SJSA1 (cell line): ENCODE measurements around the gene PRELID1. TPM values are rescaled to one million over a fixed set of nuclear protein-coding genes. Genes with fewer than 3 reads are reported as not detected.
"Not testable (repeated sequence)": the region's sequence is repeated elsewhere in the genome, so short reads cannot be mapped to it uniquely, and the experiment has no call there.

Source experiments
- DNase-seq, 2 experiments: peaks; one replicate each; pipeline ENCODE4 v3.0.0-alpha.2; 2015 to 2020; ENCODE audit warnings: low spot score in 2 of 2, low read depth in 1 of 2
- H3K27ac ChIP-seq: fragments of 250-450 bp; sonication (Bioruptor Pico); 2 replicates; pipeline ENCODE4 v1.5.1; 2020; ENCODE audit warnings: mild to moderate bottlenecking, moderate library complexity
- H3K27me3 ChIP-seq: fragments of 250-450 bp; sonication (Bioruptor Pico); replicated peaks from 2 replicates; pipeline ENCODE4 v1.5.1; 2020; ENCODE audit warnings: mild to moderate bottlenecking, moderate library complexity
- H3K36me3 ChIP-seq: fragments of 250-450 bp; sonication (Bioruptor Pico); 2 replicates; pipeline ENCODE4 v1.5.1; 2020; ENCODE audit warnings: mild to moderate bottlenecking
- H3K4me1 ChIP-seq: fragments of 250-450 bp; sonication (Bioruptor Pico); replicated peaks from 2 replicates; pipeline ENCODE4 v1.6.1; 2021; ENCODE audit warnings: mild to moderate bottlenecking
- H3K4me3 ChIP-seq: fragments of 250-450 bp; sonication (Bioruptor Pico); 2 replicates; pipeline ENCODE4 v1.5.1; 2020; ENCODE audit warnings: mild to moderate bottlenecking
- H3K9me3 ChIP-seq: fragments of 250-450 bp; sonication (Bioruptor Pico); replicated peaks from 2 replicates; pipeline ENCODE4 v1.5.1; 2020; ENCODE audit warnings: mild to moderate bottlenecking
- total RNA-seq: library from RNA; depleted of rRNA; stranded (reverse); fragments of >200 nt; shearing (Covaris generic); gene quantifications from 2 replicates; pipeline ENCODE4 v1.2.3, GENCODE V29; 2014

The PRELID1 gene
- total RNA-seq, 1 experiment from 2014 or later: 456 TPM

- peaks cover 49% of the 10 kb centered on the region for H3K4me1 ChIP-seq
- peak overlapping the region; percentile 78 for H3K4me3 ChIP-seq
- peak in 1 of 2 experiments; percentile 54 for DNase-seq
- H3K36me3 ChIP-seq: peaks cover 92% of the 10 kb centered on the region
- H3K27ac ChIP-seq: no peak overlapping the region
- H3K27me3 ChIP-seq: no peaks in the 10 kb centered on the region
- no peaks in the 10 kb centered on the region for H3K9me3 ChIP-seq
These were observed 957 bp downstream of the PRELID1 start for GRCh38 chr5:177304392-177305119.

GRCh38 chr5:177306103-177306640, 2.6 kb downstream of the PRELID1 start:
- H3K4me3 ChIP-seq, H3K27ac ChIP-seq, DNase-seq, H3K9me3 ChIP-seq, H3K27me3 ChIP-seq: not testable (repeated sequence)
- H3K4me1 ChIP-seq: peaks cover 52% of the 10 kb centered on the region
- H3K36me3 ChIP-seq: peaks cover 94% of the 10 kb centered on the region

GRCh38 chr5:177306674-177307543, 3.3 kb downstream of the PRELID1 start:
- H3K4me1 ChIP-seq: peaks cover 44% of the 10 kb centered on the region
- no peak overlapping the region for H3K4me3 ChIP-seq
- peaks cover 91% of the 10 kb centered on the region for H3K36me3 ChIP-seq
- H3K27ac ChIP-seq: no peak overlapping the region
- no peak for DNase-seq
- no peaks in the 10 kb centered on the region for H3K27me3 ChIP-seq
- no peaks in the 10 kb centered on the region for H3K9me3 ChIP-seq

GRCh38 chr5:177307544-177308363, 4.2 kb downstream of the PRELID1 start:
- peak in 1 of 2 experiments; percentile 52 for DNase-seq
- no peak overlapping the region for H3K4me3 ChIP-seq
- no peaks in the 10 kb centered on the region for H3K9me3 ChIP-seq
- H3K27ac ChIP-seq: no peak overlapping the region
- H3K27me3 ChIP-seq: no peaks in the 10 kb centered on the region
- peaks cover 40% of the 10 kb centered on the region for H3K4me1 ChIP-seq
- peaks cover 82% of the 10 kb centered on the region for H3K36me3 ChIP-seq

GRCh38 chr5:177308740-177309139, 5.1 kb downstream of the PRELID1 start:
- no peak for DNase-seq
- Histone ChIP-seq H3K27ac (no peak overlapping the region), H3K36me3 (peaks cover 76% of the 10 kb centered on the region), H3K4me3 (no peak overlapping the region), H3K9me3 (no peaks in the 10 kb centered on the region), H3K27me3 (no peaks in the 10 kb centered on the region), H3K4me1 (peaks cover 46% of the 10 kb centered on the region)

GRCh38 chr5:177309351-177310191, 6.0 kb downstream of the PRELID1 start:
- Histone ChIP-seq H3K4me3 (peak overlapping the region; percentile 71; the same call in 1 of the 2 replicates), H3K27ac (no peak overlapping the region), H3K36me3 (peaks cover 67% of the 10 kb centered on the region), H3K4me1 (peaks cover 43% of the 10 kb centered on the region), H3K9me3 (no peaks in the 10 kb centered on the region), H3K27me3 (no peaks in the 10 kb centered on the region)
- peak; percentile 74 to 83 for DNase-seq

GRCh38 chr5:177310332-177310731, 6.7 kb downstream of the PRELID1 start:
- peaks cover 37% of the 10 kb centered on the region for H3K4me1 ChIP-seq
- no peaks in the 10 kb centered on the region for H3K9me3 ChIP-seq
- H3K36me3 ChIP-seq: peaks cover 60% of the 10 kb centered on the region
- no peaks in the 10 kb centered on the region for H3K27me3 ChIP-seq
- peak in 1 of 2 experiments; percentile 49 for DNase-seq
- H3K4me3 ChIP-seq: peak overlapping the region; percentile 71
- no peak overlapping the region for H3K27ac ChIP-seq

- peaks cover 54% of the 10 kb centered on the region for H3K36me3 ChIP-seq
- peak overlapping the region; percentile 71 for H3K4me3 ChIP-seq
- no peak overlapping the region for H3K27ac ChIP-seq
- no peaks in the 10 kb centered on the region for H3K27me3 ChIP-seq
- no peaks in the 10 kb centered on the region for H3K9me3 ChIP-seq
- H3K4me1 ChIP-seq: peaks cover 32% of the 10 kb centered on the region
- peak; percentile 51 to 58 for DNase-seq
These were observed 7.3 kb downstream of the PRELID1 start for GRCh38 chr5:177310757-177311391.

- Histone ChIP-seq H3K9me3 (no peaks in the 10 kb centered on the region), H3K4me3 (peak overlapping the region; percentile 71), H3K4me1 (peaks cover 32% of the 10 kb centered on the region), H3K27ac (peak overlapping the region; percentile 86), H3K36me3 (peaks cover 49% of the 10 kb centered on the region), H3K27me3 (no peaks in the 10 kb centered on the region)
- peak; percentile 60 to 79 for DNase-seq
These were observed 7.8 kb downstream of the PRELID1 start for GRCh38 chr5:177311392-177311722.

GRCh38 chr5:177311723-177312648, 8.4 kb downstream of the PRELID1 start, which contains the start of gene MXD3:
TSS of gene MXD3 (minus strand) at chr5:177311898. CDS start at chr5:177311830, 68 bp downstream.
- Histone ChIP-seq H3K36me3 (peaks cover 46% of the 10 kb centered on the region), H3K4me1 (peaks cover 32% of the 10 kb centered on the region), H3K9me3 (no peaks in the 10 kb centered on the region), H3K27ac (peak within 1 kb of the TSS; percentile 86), H3K4me3 (peak within 1 kb of the TSS; percentile 71), H3K27me3 (no peaks in the 10 kb centered on the region)
- peak; percentile 100 for DNase-seq

GRCh38 chr5:177312649-177313181, 9.1 kb downstream of the PRELID1 start:
- Histone ChIP-seq H3K27ac (peak overlapping the region; percentile 86), H3K4me3 (peak overlapping the region; percentile 71), H3K27me3 (no peaks in the 10 kb centered on the region), H3K9me3 (no peaks in the 10 kb centered on the region), H3K36me3 (peaks cover 43% of the 10 kb centered on the region), H3K4me1 (peaks cover 32% of the 10 kb centered on the region)
- DNase-seq: peak in 1 of 2 experiments; percentile 73
